ENCODE measurements around the gene ABCD1. TPM values are rescaled to one million over a fixed set of nuclear protein-coding genes. Genes with fewer than 3 reads are reported as not detected.

ABCD1 gene
- total and polyA plus RNA-seq, 9 of the 15 experiments (the other 6 are each of a cell fraction or from before 2014, with no cell fraction given): 0.07 to 6.9 (median 2.2) TPM

DNA sequence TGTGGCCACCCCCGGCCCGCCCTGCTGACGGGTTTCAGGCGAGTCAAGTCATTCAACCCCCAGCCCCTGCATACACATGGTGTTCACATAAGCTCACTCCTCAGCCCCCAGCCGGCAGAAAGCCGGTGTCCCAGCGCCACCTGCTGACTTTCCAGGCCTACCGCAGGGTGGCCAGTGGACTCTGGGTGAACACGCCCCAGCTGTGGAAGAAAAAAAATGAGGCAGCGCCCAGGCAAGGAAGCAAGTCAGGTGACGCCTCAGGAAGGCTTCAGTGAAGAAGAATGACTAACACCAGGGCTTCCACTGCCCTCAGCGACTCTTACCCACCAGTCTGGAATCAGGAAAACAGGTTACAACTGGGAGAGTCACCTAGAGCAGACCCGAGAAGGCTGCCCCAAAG, 16.2 kb upstream of the ABCD1 start (continued):
- TF ChIP-seq, protein P1, sequence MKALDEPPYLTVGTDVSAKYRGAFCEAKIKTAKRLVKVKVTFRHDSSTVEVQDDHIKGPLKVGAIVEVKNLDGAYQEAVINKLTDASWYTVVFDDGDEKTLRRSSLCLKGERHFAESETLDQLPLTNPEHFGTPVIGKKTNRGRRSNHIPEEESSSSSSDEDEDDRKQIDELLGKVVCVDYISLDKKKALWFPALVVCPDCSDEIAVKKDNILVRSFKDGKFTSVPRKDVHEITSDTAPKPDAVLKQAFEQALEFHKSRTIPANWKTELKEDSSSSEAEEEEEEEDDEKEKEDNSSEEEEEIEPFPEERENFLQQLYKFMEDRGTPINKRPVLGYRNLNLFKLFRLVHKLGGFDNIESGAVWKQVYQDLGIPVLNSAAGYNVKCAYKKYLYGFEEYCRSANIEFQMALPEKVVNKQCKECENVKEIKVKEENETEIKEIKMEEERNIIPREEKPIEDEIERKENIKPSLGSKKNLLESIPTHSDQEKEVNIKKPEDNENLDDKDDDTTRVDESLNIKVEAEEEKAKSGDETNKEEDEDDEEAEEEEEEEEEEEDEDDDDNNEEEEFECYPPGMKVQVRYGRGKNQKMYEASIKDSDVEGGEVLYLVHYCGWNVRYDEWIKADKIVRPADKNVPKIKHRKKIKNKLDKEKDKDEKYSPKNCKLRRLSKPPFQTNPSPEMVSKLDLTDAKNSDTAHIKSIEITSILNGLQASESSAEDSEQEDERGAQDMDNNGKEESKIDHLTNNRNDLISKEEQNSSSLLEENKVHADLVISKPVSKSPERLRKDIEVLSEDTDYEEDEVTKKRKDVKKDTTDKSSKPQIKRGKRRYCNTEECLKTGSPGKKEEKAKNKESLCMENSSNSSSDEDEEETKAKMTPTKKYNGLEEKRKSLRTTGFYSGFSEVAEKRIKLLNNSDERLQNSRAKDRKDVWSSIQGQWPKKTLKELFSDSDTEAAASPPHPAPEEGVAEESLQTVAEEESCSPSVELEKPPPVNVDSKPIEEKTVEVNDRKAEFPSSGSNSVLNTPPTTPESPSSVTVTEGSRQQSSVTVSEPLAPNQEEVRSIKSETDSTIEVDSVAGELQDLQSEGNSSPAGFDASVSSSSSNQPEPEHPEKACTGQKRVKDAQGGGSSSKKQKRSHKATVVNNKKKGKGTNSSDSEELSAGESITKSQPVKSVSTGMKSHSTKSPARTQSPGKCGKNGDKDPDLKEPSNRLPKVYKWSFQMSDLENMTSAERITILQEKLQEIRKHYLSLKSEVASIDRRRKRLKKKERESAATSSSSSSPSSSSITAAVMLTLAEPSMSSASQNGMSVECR (CRISPR knock-in tag; IDR thresholded peaks at IDR 0.05): 0 out of 2 replicates have a peak, but pooled peaks have one; percentile 36
- TF ChIP-seq ZNF592 (IDR thresholded peaks at IDR 0.05) (peak; percentile 46), ZNF316 (IDR thresholded peaks at IDR 0.05) (no peak), HDAC8 (tag; IDR thresholded peaks at IDR 0.05) (no peak), RBFOX2 (IDR thresholded peaks at IDR 0.05; ENCODE audit: low read depth, low read length) (peak; percentile 27; the same call in 1 of the 2 replicates), ARID3B (CRISPR knock-in tag; IDR thresholded peaks at IDR 0.05; ENCODE audit: borderline replicate concordance) (no peak), MEF2D (tag; conservative IDR thresholded peaks at IDR 0.05; ENCODE audit: low read depth) (no peak), LEF1 (IDR thresholded peaks at IDR 0.05) (no peak), RBM34 (IDR thresholded peaks at IDR 0.05; ENCODE audit: borderline replicate concordance, insufficient read depth, low read length) (no peak), POLR2AphosphoS2 (IDR thresholded peaks at IDR 0.05; ENCODE audit: low read length) (no peak), CHD2 (IDR thresholded peaks at IDR 0.05; ENCODE audit: low read depth, low read length) (no peak), NFYB (IDR thresholded peaks at IDR 0.05; ENCODE audit: extremely low read depth, insufficient read length) (no peak)
- TF ChIP-seq, protein P2, sequence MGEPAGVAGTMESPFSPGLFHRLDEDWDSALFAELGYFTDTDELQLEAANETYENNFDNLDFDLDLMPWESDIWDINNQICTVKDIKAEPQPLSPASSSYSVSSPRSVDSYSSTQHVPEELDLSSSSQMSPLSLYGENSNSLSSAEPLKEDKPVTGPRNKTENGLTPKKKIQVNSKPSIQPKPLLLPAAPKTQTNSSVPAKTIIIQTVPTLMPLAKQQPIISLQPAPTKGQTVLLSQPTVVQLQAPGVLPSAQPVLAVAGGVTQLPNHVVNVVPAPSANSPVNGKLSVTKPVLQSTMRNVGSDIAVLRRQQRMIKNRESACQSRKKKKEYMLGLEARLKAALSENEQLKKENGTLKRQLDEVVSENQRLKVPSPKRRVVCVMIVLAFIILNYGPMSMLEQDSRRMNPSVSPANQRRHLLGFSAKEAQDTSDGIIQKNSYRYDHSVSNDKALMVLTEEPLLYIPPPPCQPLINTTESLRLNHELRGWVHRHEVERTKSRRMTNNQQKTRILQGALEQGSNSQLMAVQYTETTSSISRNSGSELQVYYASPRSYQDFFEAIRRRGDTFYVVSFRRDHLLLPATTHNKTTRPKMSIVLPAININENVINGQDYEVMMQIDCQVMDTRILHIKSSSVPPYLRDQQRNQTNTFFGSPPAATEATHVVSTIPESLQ (CRISPR knock-in tag; IDR thresholded peaks at IDR 0.05): no peak
- TF ChIP-seq, protein P3, sequence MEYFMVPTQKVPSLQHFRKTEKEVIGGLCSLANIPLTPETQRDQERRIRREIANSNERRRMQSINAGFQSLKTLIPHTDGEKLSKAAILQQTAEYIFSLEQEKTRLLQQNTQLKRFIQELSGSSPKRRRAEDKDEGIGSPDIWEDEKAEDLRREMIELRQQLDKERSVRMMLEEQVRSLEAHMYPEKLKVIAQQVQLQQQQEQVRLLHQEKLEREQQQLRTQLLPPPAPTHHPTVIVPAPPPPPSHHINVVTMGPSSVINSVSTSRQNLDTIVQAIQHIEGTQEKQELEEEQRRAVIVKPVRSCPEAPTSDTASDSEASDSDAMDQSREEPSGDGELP (CRISPR knock-in tag; IDR thresholded peaks at IDR 0.05; ENCODE audit: borderline replicate concordance): peak; percentile 95
